ENCODE measurements around the gene DHRSX. TPM values are rescaled to one million over a fixed set of nuclear protein-coding genes. Genes with fewer than 3 reads are reported as not detected.

DHRSX gene
- total and polyA plus RNA-seq, 2 donors (not counting 1 experiment from before 2014, with no cell fraction given) = 18.8 to 39.0 TPM

DNA sequence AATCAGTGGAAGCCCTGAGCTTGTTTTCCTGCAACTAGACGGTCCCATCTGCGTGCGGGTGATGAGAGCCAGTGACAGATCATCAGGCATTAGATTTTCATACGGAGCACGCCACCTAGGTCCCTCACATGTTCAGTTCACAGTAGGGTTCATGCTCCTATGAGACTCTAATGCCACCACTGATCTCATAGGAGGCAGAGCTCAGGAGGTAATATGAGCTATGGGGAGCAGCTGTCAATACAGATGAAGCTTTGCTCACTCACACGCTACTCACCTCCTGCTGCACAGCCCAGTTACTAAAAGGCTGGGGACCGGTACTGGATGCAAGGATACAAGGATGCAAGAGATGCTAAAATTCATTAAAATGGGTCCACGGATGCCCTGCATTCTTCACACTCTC, 61.2 kb downstream of the DHRSX start:
- no peaks in the 10 kb centered on the region for H3K9me3 Mint-ChIP-seq (ENCODE audit: insufficient read depth)
- no peak overlapping the region for H3K4me3 Mint-ChIP-seq
- intact Hi-C loops (cut with micrococcal nuclease) = no loop called here
- no peak for DNase-seq
- H3K27me3 Mint-ChIP-seq = no peaks in the 10 kb centered on the region
- H3K27ac Mint-ChIP-seq = no peak overlapping the region
- no peak overlapping the region for H3K4me2 ChIP-seq (replicated peaks; ENCODE audit: low read depth, low read length, poor library complexity, severe bottlenecking)
- ChIA-PET CTCF (no interaction called here), POLR2A (no interaction called here)
- ATAC-seq (ENCODE audit: low read depth) = no peak
- H3K4me3 ChIP-seq (ENCODE audit: control extremely low read depth in 1 of 5, extremely low read depth in 1 of 5, insufficient read depth in 1 of 5, low read depth in 2 of 5, low read length in 4 of 5) = no peak overlapping the region
- H3K4me1 ChIP-seq (ENCODE audit: control insufficient read depth in 2 of 2, insufficient read depth in 2 of 2, low read length in 2 of 2) = no peaks in the 10 kb centered on the region
- no peaks in the 10 kb centered on the region for H3K9me3 ChIP-seq (ENCODE audit: control extremely low read depth in 1 of 3, control insufficient read depth in 2 of 3, insufficient read depth in 1 of 3, low read length in 2 of 3)
- peaks cover 13% of the 10 kb centered on the region for H4K20me1 ChIP-seq (ENCODE audit: control insufficient read depth, insufficient read depth, low read length, poor library complexity, severe bottlenecking)
- no peak overlapping the region for H3K9ac ChIP-seq (ENCODE audit: low read length)
- H3K79me2 ChIP-seq (ENCODE audit: control insufficient read depth, insufficient read depth, low read length) = peaks cover 19% of the 10 kb centered on the region
- H3K27me3 ChIP-seq (replicated peaks in 1 of 4; ENCODE audit: control extremely low read depth in 1 of 4, control insufficient read depth in 3 of 4, insufficient read depth in 4 of 4, low read length in 3 of 4) = no peaks in the 10 kb centered on the region
- H3K36me3 ChIP-seq (replicated peaks in 1 of 2; ENCODE audit: control extremely low read depth in 1 of 2, control insufficient read depth in 1 of 2, extremely low read depth in 1 of 2, insufficient read depth in 2 of 2, low read length in 1 of 2) = peaks cover 0 to 10% of the 10 kb centered on the region in 2 experiments
- no peak for TF ChIP-seq CTCF (IDR thresholded peaks at IDR 0.05)
- no peak for TF ChIP-seq EZH2 (IDR thresholded peaks at IDR 0.05; ENCODE audit: borderline replicate concordance, insufficient read depth, low read depth, low read length, poor library complexity, severe bottlenecking)
- no peak overlapping the region for H2AFZ ChIP-seq (ENCODE audit: insufficient read depth, low read depth, low read length, poor library complexity, severe bottlenecking)
- peaks cover 10% of the 10 kb centered on the region for H3K4me1 Mint-ChIP-seq
- no peak overlapping the region for H3K27ac ChIP-seq (ENCODE audit: low read length in 2 of 2)
- 94% methylated on average over 5 of the region's 8 CpGs for WGBS (ENCODE audit: insufficient coverage)

DNA sequence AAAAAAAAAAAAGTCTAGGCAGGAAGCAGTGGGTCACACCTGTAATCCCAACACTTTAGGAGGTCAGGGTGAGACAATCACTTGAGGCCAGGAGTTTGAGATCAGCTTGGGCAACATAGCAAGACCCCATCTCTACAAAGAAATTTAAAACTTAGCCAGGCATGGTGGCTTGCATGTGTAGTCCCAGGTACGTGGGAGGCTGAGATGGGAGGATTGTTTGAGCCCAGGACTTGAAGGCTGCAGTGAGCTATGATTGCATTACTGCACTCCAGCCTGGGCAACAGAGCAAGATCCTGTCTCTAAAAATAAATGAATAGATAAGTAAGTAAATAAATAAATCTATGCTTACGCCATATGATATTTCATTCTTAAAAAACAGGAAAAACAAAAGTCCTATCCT, 65.3 kb downstream of the DHRSX start:
- POLR2A ChIA-PET = no interaction called here
- no peak for ATAC-seq (ENCODE audit: low read depth)
- Histone ChIP-seq H3K27ac (ENCODE audit: low read length in 2 of 2) (no peak overlapping the region), H4K20me1 (ENCODE audit: control insufficient read depth, insufficient read depth, low read length, poor library complexity, severe bottlenecking) (no peaks in the 10 kb centered on the region), H3K9me3 (ENCODE audit: control extremely low read depth in 1 of 3, control insufficient read depth in 2 of 3, insufficient read depth in 1 of 3, low read length in 2 of 3) (peaks cover 0 to 10% (median 0%) of the 10 kb centered on the region in 3 donors), H3K4me2 (replicated peaks; ENCODE audit: low read depth, low read length, poor library complexity, severe bottlenecking) (no peak overlapping the region), H3K4me1 (ENCODE audit: control insufficient read depth in 2 of 2, insufficient read depth in 2 of 2, low read length in 2 of 2) (peaks cover 9 to 18% of the 10 kb centered on the region in 2 donors), H3K36me3 (replicated peaks in 1 of 2; ENCODE audit: control extremely low read depth in 1 of 2, control insufficient read depth in 1 of 2, extremely low read depth in 1 of 2, insufficient read depth in 2 of 2, low read length in 1 of 2) (peaks cover 0 to 10% of the 10 kb centered on the region in 2 experiments), H3K4me3 (ENCODE audit: control extremely low read depth in 1 of 5, extremely low read depth in 1 of 5, insufficient read depth in 1 of 5, low read depth in 2 of 5, low read length in 4 of 5) (no peak overlapping the region), H3K9ac (ENCODE audit: low read length) (no peak overlapping the region), H3K27me3 (replicated peaks in 1 of 4; ENCODE audit: control extremely low read depth in 1 of 4, control insufficient read depth in 3 of 4, insufficient read depth in 4 of 4, low read length in 3 of 4) (no peaks in the 10 kb centered on the region), H2AFZ (ENCODE audit: insufficient read depth, low read depth, low read length, poor library complexity, severe bottlenecking) (no peak overlapping the region), H3K79me2 (ENCODE audit: control insufficient read depth, insufficient read depth, low read length) (peaks cover 10% of the 10 kb centered on the region)
- intact Hi-C loops (cut with micrococcal nuclease) = no loop called here
- DNase-seq = no peak
- CTCF ChIA-PET = no interaction called here
- Mint-ChIP-seq H3K27ac (no peak overlapping the region), H3K4me3 (no peak overlapping the region), H3K4me1 (peaks cover 28% of the 10 kb centered on the region), H3K9me3 (ENCODE audit: insufficient read depth) (peaks cover 2% of the 10 kb centered on the region), H3K27me3 (no peaks in the 10 kb centered on the region)
- WGBS (ENCODE audit: insufficient coverage) = 100% methylated on average over 1 of the region's 2 CpGs
- TF ChIP-seq EZH2 (IDR thresholded peaks at IDR 0.05; ENCODE audit: borderline replicate concordance, insufficient read depth, low read depth, low read length, poor library complexity, severe bottlenecking) (no peak), CTCF (IDR thresholded peaks at IDR 0.05) (no peak)
